GM18519 (cell line): ENCODE data around the gene INSR.
"Not testable (repeated sequence)": the region's sequence is repeated elsewhere in the genome, so short reads cannot be mapped to it uniquely, and the experiment has no call there.

Experiments
- ATAC-seq: cut with Tn5 transposase; IDR thresholded peaks from one replicate; pipeline ENCODE4 v1.9.1; 2021; ENCODE audit warnings: mild to moderate bottlenecking, moderate library complexity; ENCODE audit not compliant: unreplicated experiment, low FRiP score

Gene INSR

DNA sequence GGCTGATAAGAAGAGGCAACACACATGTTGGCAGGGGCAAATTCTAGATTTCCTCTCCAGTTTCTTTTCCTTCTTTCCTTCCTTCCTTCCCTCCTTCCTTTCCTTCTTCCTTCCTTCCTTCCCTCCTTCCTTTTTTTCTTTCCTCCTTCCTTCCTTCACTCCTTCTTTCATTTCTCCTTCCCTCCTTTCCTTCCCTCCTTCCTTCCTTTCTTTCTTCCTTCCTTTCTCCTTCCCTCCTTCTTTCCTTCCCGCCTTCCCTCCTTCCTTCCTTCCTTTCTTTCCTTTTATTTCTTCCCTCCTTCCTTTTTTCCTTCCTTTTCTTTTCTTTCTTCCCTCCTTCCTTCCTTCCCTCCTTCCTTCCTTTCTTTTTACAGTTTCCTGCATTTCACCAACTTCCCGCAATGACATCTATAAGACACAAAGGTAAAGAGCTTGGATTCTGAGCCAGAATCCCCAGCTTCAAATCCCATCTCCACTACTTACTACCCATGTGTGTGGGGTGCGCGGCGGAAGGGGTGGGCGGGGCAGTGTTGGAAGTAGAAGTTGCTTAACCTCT, 35.3 kb downstream of the INSR start:
- no peak for ATAC-seq

DNA sequence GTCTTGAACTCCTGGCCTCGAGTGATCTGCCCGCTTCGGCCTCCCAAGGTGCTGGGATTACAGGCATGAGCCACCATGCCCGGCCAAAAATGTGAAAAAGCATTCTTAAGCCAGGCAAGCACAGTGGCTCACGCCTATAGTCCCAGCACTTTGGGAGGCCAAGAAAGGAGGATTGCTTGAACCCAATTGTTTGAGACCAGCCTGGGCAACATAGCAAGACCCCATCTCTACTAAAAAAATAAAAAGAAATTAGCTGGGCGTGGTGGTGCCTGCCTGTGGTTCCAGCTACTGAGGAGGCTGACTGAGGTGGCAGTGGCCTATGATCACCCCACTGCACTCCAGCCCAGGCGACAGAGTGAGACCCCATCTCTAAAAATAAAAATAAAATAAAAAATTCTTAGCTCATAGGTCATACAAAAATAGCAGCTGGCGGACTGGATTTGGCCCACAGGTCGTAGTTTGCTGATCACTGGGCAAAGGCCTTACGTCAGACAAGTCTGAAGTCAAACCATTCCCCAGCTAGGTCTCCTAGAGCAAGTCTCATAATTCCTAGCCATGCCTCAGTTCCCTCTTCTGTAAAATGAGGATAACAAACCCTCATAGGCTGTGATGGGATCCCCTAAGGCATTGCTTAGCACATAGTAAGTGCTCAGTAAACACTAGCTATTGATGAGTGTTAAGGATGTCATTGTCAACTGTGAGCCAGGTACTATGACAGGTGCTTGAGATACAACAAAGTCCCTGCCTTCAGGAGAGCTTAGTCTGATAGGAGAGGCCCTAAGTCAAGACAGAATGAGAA, 36.0 kb downstream of the INSR start:
- no peak for ATAC-seq

DNA sequence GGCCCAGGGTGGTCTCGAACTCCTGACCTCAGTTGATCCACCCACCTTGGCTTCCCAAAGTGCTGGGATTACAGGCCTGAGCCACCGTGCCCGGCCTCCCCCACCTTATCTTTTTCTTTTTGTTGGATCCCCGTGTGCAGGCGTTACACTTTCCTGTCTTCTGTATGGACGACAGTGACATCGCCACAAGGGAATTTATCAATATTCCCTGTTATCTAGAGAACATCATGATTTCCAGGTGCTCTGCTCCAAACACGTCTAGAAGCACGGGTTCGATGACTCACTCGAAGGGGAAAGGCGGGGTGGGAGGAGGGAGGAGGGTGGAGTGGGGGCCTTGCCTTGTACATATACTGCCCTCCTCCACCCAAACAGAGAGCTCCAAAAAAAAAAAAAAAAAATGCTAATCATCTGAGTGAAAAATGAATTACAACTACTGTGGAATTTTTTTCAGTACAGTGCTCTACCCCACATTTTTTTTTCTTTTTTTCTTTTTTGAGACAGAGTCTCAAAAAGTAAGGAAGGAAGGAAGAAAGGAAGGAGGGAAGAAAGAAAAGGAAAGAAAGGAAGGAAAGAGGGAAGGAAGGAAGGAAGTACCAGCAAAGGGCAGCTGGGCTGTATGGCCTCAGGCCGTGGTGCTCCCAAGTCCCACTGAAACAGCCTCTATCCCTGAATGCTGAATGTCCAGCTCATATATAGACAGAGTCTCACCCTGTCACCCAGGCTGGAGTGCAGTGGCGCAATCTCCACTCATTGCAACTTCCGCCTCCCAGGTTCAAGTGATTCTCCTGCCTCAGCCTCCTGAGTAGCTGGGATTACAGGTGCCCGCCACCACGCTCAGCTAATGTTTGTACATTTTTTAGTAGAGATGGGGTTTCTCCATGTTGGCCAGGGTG, 36.8 kb downstream of the INSR start:
- ATAC-seq, result no peak

DNA sequence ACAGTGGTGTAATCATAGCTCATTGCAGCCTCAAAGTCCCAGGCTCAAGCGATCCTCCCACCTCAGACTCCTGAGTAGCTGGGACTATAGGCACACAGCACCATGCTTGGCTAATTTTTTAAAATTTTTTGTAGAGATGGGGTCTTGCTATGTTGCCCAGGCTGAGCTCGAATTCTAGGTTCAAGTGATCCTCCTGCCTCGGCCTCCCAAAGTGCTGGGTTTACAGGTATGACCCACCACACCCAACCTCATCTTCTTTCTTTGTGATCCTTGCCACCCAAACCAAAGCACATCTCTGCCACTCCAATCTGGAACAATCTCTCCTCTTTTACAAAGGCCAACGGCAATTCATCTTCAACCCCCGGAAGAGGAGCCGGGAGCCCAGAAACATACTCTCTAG, 38.6 kb downstream of the INSR start:
- no peak for ATAC-seq

DNA sequence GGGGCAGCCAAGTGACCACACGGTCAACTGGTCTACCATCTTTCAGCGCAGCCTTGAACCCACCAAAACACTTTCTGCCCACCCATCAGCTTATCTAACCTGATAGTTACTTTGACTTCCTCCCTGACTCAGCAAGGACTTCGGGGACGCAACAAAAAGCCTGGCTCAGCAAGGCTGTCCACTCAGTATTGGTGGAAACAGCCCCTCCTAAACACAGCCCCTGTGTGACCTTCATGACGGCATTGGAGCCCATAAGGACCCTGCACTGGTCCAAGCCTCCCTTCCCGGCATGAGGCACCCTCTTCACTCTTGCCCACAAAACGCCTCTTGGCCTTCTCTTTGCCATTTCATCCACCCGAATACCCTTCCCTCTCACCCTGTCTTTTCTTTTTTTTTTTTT, 39.1 kb downstream of the INSR start:
- no peak for ATAC-seq

DNA sequence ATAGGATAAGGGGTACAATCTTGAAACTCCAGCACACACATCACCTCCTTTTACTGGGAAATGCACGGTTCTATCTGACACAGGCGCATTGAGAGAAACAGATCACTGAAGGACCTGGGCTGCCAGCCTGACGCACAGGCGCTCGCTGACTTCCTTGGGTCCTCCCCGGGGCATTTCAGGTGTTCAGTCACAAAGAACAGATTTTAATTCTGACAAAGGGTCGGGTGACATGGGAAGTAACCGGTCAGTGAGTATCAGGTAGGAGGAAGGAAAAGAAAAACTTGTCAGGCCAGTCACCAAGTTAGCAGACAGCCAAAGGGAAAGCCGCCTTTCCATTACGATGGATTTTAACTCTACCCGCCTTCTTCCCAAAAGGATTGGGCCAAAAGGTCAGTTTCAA, 39.6 kb downstream of the INSR start:
- no peak for ATAC-seq

DNA sequence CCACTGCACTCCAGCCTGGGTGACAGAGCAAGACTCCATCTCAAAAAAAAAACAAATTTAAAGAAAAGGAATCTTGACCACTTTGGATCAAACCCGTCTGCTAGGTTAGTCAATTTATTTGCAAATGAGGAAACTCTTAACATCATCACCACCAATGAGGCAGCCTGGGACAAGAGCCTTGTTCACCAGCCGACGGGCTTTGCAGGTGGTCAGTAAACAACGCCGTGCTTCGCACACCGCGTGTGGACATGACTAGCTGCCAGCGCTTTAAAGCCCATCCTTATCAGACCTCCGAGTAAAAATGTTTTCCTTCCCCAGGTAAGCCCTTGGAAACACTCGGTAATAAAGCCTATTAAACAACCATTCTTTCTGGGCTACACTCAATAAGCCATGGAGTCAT, 41.9 kb downstream of the INSR start:
- ATAC-seq, result no peak

DNA sequence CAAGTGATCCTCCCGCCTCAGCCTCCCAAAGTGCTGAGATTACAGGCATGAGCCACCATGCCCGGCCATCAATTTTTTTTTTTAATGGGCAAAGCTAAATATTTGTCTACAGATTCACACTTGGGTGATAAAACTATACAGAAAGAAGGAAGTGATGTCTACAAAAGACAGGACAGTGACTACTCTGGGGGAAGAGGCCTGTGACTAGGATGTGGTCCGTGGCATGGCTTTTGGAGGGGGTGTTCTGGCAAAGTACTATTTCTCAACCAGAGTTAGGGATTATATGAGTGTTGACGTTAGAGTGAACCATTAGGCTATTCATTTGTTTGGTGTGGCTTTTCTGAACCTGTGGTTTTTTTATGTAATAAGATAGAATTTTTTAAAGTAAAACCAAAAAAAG, 42.7 kb downstream of the INSR start:
- no peak for ATAC-seq

DNA sequence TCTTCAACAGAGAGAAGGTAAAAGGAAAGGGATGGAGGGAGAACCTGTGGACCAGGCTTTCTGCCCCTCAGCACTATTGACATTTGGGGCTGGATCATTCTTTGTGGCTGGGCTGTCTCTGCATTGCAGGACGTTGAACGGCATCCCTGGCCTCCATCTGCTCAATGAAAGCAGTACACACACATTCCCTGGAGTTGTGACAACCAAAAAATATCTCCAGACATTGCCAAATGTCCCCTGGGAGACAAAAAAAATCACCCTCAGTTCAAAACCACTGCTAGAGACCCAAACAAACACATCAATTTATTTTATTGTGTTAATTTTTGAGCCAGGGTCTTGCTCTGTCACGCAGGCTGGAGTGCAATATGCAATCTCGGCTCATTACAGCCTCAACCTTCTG, 43.3 kb downstream of the INSR start:
- ATAC-seq, result no peak

DNA sequence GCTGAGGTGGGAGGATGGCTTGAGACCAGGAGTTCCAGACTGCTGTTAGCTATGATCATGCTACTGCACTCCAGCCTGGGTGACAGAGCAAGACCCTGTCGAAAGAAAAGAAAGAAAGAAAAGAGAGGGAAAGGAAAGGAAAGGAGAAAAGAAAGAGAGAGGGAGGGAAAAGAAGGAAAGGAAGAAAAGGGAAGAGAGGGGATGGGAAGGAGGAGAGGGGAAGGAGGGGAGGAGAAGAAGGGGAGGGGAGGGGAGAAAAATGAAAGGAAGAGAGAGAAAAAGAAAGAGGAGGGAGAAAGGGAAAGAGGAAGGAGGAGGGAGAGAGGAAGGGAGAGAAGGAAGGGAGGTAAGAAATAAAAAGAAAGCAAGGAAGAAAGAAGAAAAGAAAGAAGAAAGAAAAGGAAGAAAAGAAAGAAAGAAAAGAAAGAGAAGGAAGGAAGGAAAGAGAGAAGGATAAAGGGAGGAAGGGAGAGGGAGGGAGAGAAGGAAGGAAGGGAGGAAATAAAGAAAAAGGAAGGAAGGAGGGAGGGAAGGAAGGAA, 44.1 kb downstream of the INSR start:
- ATAC-seq, result no peak

DNA sequence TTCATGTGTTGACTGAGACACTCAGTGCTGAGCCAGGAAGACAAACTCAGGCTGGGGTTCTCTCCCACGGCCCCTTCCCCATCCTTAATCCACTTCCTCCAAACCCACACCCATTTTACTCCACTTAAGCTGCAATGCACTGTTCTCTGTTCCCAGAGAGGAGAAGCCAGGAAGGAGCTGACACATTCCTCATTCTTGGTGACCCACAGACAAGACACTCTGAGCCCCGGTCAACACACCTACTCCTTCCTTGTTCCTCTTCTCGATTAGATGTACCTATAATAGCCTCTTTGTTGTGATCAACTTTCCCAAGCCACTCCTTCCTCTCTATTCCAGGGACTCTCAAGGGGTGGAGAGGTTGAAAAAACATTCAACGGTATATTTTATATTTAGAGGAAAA, 47.1 kb downstream of the INSR start:
- no peak for ATAC-seq

DNA sequence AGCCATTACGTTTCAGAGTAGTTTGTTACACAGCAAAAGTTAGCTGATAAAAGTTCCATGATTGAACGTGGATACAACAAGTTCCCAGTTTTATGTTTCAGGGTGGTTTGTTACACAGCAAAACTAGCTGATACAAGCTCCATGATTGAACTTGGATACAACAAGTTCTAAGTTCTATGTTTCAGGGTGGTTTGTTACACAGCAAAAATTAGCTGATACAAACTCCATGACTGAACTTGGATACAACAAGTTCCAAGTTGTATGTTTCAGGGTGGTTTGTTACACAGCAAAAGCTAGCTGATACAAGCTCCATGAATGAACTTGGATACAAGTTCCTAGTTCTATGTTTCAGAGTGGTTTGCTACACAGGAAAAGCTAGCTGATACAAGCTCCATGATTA, 47.6 kb downstream of the INSR start:
- ATAC-seq, result no peak

DNA sequence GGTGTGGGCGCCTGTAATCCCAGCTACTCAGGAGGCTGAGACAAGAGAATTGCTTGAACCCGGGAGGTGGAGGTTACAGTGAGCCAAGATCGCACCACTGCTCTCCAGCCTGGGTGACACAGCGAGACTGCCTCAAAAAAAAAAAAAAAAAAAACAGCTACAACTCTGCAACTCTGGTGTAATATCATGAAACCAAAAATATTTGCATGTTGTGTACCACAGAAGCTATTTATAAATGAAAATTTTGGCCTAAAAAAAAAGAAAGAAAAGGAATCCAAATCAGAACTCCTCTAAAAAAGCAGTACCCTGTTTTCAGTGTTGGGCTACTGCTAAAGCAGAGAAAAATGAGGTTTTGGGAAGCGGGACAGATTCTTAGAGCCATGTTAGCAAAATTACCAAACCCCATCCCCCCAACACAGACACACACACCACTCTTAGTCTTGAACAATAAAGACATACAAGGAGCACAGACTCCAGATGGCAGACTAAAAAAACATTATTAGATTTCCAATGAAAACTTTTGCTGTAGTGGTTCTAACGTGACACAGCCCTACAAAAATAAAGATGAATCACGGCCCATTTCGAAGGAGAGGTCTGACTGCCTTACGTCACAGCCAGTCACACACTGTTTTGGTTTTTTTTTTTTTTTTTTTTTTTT, 51.5 kb downstream of the INSR start:
- no peak for ATAC-seq

DNA sequence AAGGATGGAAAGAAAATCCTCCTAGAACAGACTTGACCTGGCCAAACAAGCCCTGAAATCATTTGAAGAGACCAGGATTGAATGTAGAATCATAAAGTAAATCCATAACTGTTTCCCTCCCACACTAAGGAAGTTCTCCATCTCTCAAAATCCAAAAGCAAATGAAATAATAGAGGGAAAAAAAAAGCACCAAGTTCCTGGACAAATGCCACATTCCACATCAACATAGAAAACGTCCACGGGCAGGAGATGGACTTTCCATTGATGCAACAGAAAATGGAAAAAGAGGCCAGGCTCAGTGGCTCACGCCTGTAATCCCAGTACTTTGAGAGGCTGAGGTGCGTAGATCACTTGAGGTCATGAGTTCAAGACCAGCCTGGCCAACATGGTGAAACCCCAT, 56.2 kb downstream of the INSR start:
- ATAC-seq, result no peak

DNA sequence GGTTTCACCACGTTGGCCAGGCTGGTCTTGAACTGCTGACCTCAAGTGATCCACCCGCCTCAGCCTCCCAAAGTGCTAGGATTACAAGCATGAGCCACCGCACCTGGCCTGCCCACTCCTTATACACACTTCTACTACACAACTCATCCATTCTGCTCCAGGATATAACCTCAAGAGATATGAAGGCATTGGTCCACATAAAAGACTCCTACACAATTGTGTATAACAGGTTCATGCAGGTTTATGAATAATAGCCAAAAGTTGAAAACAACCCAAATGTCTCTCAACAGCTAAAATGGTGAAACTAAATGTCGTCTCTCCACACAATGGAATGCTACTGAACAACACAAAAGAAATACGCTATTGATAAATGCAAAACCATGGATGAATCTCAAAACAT, 58.1 kb downstream of the INSR start:
- ATAC-seq, result no peak

DNA sequence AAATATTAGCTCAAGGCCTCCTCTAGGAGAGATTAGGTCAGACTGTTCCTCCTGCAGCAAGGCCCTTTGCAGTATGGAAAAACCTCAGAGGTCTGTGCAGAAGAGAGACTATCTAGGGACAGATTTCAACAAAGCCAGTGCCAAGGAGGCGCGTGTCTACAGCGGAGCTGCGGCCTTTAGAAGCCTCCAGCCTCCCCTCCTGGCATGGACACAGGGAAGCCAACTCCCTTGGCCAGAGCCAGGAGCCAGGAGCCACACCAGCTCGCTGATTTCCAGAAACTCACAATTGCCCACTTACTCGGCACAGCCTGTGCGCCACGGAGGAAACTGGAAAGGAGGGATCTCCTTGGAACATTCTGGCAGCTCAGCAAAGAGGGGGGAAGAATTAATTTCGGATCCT, 63.4 kb downstream of the INSR start:
- ATAC-seq, result no peak

DNA sequence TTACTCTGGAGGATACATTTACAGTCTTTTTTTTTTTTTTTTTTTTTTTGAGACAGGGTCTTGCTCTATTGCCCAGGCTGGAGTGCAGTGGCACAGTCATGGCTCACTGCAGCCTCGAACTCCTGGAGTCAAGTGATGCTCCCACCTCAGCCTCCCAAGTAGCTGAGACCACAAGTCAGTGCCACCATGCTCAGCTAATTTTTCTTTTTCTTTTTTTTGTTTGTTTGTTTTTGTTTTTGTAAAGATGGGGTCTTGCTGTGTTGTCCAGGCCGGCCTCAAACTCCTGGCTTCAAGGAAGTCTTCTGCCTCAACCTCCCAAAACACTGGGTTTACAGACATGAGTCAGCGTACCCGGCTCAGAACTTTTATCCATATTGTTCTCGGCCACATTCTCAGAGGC, 64.5 kb downstream of the INSR start:
- no peak for ATAC-seq

DNA sequence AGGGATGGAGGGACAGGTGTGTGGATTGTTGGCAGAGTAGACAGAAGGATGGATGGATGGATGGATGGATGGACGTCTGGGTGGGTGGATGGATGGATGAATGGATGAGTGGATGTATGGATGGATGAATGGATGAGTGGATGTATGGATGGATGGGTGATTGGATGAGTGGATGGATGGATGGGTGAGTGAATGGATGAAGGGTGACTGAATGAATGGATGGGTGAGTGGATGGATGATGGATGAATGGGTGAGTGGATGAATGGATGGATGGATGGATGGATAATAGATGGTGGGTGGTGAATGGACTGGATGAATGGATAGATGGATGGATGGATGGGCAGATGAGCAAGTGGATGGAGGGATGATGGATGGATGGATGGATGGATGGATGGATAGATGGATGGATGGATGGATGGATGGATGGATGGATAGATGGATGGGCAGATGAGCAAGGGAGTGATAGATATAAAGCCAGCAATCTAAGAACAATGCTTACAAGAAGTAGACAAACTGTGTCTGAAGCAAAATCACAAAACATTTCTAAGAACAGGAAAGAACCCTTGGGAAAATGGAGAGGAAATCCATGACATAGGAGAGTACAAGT, 65.2 kb downstream of the INSR start:
- ATAC-seq, result no peak

DNA sequence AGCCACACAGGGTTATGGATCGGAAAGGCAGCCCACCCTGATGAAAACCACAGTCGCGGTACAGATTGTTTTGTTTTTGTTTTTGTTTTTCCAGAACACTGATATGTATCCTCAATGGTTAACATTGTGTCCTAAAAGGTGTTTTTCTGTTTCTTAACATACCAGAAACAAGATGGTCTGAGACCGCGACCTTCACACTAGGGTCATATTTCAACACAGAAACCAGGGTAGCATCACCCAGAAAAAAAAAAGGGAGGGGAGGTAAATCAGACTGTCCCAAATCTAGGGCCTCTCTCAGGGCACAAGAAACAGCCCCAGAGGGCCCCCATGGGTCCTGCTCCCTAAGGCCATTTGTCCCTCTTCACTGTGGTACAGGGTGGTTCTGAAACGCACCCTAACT, 66.5 kb downstream of the INSR start:
- ATAC-seq, result no peak

DNA sequence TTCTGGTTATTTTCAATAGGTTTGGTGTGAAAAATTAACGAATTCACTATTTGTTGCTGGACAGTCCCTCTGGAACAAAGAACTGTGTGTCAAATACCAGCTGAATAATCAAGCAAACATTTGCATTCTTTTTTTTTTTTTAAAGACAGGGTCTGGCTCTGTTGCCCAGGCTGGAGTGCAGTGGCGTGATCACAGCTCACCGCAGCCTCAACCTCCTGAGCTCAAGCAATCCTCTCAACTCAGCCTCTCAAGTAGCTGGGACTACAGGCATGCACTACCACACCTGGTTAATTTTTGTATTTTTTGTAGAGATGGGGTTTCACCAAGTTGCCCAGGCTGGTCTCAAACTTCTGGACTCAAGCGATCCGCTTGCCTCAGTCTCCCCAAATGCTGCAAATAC, 67.1 kb downstream of the INSR start:
- ATAC-seq, result not testable (repeated sequence)
